ENCODE measurements around the gene ATP4A.

Gene ATP4A

DNA sequence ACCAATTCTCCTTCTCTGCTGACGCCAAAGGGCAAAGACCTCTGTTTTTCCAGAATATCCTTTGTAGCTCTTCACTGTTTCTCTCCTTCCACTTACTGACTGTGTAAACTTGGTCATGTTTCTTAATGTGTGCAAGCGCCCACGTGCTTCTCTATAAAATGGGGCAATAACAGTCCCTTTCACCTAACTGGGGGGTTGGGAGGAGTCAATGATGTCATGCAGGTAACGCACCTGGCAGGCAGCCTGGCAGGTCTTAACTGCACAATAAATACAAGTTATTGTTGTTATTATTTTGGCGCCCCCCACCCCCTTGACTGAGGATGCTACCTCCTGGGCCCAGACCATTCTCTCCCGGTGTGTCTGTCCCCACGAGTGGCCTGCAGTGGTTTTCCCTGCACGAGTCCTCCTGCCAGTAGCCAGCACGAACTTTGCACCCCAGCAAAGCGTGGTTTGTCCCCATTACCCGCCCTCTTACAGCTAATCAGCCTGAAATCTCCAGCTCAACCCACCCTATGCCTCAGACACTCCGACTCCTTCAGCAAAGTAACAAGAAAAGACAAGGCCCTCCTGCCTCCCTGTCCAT is 40.6 kb downstream of the ATP4A start:
- DNase-seq: no peak

- DNase-seq: no peak
Observed at GRCh38 chr19:35521124-35521743, 42.2 kb downstream of the ATP4A start.

GRCh38 chr19:35519291-35519690 is 44.2 kb downstream of the ATP4A start:
- DNase-seq: no peak

DNA sequence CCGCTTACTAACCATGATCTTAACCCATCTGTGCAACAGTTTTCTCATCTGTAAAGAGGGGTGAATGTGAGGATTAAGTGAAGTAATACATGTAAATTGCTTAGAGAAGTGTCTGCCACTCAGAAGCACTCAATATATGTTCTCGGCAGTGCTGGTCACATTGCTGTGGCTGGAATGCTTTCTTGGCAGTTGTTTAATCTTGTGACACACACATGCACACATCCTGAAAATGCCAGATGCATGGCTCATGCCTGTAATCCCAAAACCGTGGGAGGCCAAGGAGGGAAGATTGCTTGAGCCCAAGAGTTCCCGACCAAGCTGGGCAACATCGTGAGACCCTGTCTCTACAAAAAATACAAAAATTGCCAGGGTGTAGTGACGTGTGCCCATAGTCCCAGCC is 45.1 kb downstream of the ATP4A start:
- DNase-seq: no peak

- no peak for DNase-seq
Observed at GRCh38 chr19:35517342-35517741, 46.1 kb downstream of the ATP4A start.

- DNase-seq: no peak
Observed at GRCh38 chr19:35516310-35516709, 47.1 kb downstream of the ATP4A start.

GRCh38 chr19:35514282-35514809 is 49.1 kb downstream of the ATP4A start:
- DNase-seq: no peak

DNA sequence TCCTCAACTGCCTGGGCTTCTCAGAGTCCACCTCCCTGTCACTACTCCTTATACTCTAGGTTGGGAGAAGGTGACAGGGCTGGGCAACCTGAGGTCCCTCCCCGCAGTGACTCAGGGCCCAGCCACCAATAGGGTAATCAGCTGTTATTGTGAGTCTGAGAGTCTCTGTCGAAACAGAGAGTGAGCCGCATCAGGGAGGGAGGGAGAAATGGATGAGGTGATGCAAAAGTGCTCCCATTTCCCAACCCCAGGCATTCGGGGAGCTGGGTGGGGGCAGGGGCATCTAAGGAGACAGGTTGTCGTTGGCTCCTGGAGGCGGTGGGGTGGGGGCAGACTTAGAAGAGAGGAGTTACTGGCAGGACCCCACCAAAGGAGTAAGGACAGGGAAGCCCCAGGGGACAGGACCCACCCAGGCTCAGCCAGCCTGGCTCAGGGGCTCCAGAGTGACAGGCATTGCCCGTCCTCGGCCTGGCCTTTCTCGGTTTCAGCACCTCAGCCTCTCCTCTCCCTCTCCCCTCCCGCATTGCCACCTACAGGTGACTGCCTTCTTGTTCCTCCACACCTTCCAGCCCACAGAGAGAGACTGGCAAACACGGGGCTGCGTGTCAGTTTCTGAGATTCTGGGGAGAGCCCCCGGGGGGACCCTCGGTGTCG is 49.7 kb downstream of the ATP4A start, which contains the start of gene DMKN:
Gene DMKN (minus strand): TSS at position 22 of the 654 bp plus-strand sequence. CDS start 174 bp downstream, outside the sequence.
- no peak for DNase-seq

DNA sequence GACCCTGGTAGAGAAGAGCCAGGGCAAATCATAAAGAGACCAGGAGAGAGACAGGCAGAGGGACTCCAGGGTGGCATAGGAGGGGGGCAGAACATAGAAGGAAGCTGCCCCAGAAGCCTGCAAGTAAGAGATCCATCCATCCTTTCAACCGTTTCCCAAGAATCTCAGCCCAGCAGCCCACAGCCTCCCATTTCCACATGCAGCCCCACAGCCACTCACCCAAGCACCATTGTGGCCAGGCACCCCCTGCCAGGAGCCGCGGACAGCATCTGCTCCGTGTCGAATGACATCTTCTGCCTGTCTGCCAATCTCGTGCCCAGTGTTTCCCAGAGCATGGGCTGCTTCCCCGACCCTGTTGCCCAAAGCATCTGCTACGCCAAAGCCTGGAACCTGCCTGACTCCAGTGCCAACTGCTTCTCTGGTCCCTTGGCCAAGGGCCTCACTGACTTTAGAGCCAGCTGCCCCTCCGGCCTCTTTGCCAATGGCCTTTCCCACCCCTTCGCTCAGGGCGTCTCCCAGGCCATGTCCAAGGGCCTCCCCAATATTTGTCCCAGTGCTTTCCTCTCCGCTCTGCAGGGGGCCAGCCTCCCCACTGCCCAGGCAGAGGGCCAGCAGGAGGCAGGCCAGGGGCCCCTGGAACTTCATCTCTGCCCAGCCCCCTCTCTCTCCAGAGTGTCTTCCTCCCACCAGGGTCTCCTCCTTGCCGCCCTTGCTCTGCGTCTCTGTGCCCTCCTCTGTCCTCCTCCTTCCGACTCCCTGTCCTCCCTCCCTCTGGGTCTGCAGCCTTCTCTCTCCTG is 50.4 kb downstream of the ATP4A start:
- DNase-seq: no peak

GRCh38 chr19:35511337-35511736 is 52.1 kb downstream of the ATP4A start:
- no peak for DNase-seq

GRCh38 chr19:35510626-35510964 is 52.9 kb downstream of the ATP4A start:
- DNase-seq: no peak

- peak; percentile 74 for DNase-seq
Observed at GRCh38 chr19:35509861-35510625, 53.4 kb downstream of the ATP4A start.

DNA sequence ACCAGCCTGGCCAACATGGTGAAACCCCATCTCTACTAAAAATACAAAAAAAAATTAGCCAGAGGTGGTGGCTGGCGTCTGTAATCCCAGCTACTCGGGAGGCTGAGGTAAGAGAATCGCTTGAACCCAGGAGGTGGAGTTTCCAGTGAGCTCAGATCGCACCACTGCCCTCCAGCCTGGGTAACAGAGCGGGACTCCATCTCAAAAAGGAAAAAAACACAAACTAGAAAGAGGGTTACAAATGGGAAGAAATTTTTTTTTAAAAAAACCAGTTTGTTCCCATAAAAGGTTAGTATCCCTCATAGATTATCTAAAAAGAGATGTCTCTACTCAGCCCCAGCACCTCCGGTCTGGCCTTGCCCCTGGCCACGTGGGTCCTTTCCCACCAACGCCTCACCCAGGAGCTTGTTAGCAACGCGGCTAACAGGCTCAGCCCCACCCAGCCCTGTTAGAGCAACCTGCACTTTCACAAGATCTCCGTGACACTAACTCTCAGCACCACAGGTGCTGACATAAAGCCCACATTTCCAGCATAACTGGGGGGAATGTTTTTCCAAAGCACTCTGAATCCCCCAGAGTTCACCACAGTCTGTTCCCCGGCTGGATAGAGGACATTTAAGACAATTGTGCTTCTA is 54.3 kb downstream of the ATP4A start:
- DNase-seq: no peak

- no peak for DNase-seq
Observed at GRCh38 chr19:35508129-35508528, 55.3 kb downstream of the ATP4A start.

DNA sequence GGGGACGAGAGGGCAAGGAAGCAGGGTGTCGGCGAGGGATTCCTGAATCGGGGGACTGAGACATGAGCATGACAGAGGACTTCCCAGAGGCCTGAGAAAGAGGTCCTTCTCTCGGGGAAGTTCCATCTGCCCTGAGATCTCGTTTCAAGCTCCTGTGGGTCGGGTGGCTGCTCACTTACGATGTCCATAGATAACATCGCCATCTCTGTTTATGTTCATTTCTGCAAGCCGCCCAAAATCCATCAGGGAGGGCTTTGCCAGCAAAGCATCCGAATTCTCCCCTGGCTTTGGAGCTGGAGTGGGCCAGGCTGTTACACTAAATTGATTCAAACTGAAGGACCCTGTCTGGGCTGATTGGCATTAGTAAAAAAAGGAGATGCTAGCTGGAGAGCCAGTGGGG is 55.9 kb downstream of the ATP4A start:
- no peak for DNase-seq

DNA sequence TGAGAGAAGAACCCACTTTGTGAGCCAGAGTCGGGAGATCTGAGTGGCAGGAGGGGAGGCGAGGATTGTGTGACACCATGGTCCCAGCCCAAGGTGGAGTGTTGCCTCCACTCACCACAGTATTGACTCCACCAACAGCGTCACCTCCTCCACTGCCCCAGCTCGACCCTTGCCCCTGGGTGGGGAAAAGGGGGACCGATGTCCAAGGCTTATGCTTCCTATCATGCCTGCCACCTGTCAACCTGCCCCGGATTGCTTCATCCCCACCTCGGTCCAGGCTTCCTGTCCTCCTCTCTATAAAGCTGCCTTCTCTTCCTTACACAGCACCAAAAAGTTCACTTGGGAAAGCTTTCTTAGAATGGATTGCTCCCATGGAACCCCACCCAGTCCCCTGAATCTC is 57.4 kb downstream of the ATP4A start:
- DNase-seq: no peak

DNA sequence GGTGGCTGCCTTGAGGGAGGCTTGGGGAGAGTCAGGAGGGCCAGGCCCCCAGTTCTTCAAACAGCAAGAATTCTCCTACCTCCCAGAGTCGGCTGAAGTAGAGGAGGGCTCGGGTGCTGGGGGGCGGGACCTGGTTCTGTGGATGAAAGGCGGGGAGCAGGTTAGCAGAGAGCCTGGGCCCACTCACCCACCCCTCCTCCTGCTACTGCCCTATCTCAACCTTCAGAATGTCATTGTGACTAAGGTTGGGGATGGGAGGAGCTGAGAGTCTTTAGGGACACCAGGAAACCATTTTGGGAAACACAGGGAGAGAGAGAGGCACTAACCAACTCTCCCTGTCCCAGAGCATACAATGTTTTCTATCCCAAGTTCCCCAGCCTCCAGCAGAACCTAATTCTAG is 60.7 kb downstream of the ATP4A start:
- no peak for DNase-seq

DNA sequence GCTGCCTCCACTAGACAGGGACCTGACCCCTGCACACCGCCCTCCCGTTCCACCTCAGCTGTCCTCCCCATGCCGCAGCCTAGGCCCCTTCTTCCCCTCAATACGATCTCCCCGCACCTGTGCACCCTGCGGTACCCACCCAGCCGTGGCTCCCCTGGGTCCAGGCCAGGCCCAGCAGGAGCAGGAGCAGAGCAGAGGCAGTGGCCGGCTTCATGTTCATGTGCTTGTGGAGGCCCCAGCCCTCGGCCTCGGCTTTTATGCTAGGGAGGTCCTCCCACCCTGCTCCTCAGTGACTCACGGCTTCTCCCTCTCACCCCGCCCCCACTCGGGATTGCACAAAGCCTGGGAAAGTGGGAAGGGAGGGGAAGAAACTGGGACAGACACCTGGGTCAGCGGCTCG is 61.8 kb downstream of the ATP4A start:
- DNase-seq: no peak

GRCh38 chr19:35500611-35501010 is 62.8 kb downstream of the ATP4A start:
- no peak for DNase-seq
